ENCODE measurements around the gene ASB5. TPM values are rescaled to one million over a fixed set of nuclear protein-coding genes. Genes with fewer than 3 reads are reported as not detected.

The ASB5 gene
- total and polyA plus RNA-seq, 8 donors: 1.8 to 19.6 (median 2.3) TPM; not detected in 2

DNA sequence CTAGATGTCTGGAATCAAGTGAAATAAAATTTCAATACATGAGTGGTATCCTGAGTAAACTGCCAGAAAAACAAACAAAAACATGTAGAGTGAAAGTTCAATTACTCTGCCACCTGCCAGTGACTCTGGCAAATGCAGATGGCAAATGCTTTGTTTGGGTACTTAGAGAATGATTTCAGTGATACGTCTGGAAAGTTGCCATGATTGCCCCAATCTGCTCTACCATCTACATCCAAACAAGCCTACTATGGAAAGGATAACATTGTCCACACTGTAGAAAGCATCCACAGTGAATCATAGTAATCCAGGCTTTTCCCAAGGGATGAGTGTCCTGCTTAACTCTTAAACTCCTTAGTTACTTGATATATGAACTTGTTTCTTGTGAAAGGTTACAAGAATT, 77.0 kb downstream of the ASB5 start:
- no peaks in the 10 kb centered on the region for H3K27me3 ChIP-seq
- TF ChIP-seq POLR2A (IDR thresholded peaks at IDR 0.05) (no peak), POLR2AphosphoS5 (IDR thresholded peaks at IDR 0.05) (no peak), EP300 (IDR thresholded peaks at IDR 0.05) (no peak)
- TF ChIP-seq, protein P1, sequence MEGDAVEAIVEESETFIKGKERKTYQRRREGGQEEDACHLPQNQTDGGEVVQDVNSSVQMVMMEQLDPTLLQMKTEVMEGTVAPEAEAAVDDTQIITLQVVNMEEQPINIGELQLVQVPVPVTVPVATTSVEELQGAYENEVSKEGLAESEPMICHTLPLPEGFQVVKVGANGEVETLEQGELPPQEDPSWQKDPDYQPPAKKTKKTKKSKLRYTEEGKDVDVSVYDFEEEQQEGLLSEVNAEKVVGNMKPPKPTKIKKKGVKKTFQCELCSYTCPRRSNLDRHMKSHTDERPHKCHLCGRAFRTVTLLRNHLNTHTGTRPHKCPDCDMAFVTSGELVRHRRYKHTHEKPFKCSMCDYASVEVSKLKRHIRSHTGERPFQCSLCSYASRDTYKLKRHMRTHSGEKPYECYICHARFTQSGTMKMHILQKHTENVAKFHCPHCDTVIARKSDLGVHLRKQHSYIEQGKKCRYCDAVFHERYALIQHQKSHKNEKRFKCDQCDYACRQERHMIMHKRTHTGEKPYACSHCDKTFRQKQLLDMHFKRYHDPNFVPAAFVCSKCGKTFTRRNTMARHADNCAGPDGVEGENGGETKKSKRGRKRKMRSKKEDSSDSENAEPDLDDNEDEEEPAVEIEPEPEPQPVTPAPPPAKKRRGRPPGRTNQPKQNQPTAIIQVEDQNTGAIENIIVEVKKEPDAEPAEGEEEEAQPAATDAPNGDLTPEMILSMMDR (IDR thresholded peaks at IDR 0.05): no peak
- 8 to 18% (median 14%) methylated on average over 1 of the region's 1 CpG for WGBS, 5 donors
- H3K4me3 ChIP-seq: no peak overlapping the region
- H3K4me1 ChIP-seq: peaks cover 3 to 50% (median 23%) of the 10 kb centered on the region in 4 donors
- H3K9me3 ChIP-seq: no peaks in the 10 kb centered on the region
- intact Hi-C loops (cut with DNase I; ENCODE audit: low total_unique reads): no loop called here
- peak overlapping the region in 2 of 5 donors; percentile 2 to 44 for H3K27ac ChIP-seq
- H3K36me3 ChIP-seq: no peaks in the 10 kb centered on the region
- DNase-seq: peak in 1 of 2 donors; percentile 23

DNA sequence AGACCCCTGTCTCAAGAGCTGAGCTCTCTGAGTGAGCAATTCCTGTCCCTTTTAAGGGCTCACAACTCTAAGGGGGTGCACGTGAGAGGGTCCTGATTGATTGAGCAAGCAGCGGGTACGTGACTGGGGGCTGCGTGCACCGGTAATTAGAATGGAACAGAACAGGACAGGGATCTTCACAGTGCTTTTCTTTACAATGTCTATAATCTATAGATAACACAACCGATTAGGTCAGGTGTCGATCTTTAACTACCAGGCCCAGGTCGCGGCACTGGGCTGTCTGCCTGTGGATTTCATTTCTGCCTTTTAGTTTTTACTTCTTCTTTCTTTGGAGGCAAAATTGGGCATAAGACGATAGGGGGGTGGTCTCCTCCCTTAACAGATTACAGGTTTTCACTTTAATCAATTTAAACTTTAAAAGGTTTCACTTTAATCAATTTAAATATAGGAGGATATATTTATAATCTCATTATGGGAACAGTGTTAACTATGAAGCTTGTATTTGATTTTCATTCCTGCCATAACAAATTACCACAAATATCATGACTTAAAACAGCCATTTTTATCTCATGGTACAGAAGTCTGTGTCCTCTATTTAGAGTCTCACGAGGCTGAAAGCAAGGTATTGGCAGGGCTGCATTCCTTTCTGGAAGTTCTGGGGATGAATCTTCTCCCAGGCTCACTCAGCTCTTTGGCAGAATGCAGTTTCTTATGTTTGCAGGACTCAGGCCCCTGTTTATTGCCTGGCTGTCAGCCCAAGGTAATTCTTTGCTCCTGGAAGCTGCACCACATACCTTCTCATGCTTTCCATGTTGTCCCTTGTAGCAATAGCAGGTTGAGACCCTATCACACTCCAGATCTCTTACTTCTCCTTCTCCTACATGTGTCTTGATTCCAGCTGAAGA, 78.9 kb downstream of the ASB5 start:
- TF ChIP-seq, protein P1 (IDR thresholded peaks at IDR 0.05): no peak
- TF ChIP-seq POLR2A (IDR thresholded peaks at IDR 0.05) (no peak), EP300 (IDR thresholded peaks at IDR 0.05) (no peak), POLR2AphosphoS5 (IDR thresholded peaks at IDR 0.05) (no peak)
- H3K27me3 ChIP-seq: no peaks in the 10 kb centered on the region
- WGBS, 5 donors: 65 to 74% (median 70%) methylated on average over 11 of the region's 11 CpGs
- no peaks in the 10 kb centered on the region for H3K36me3 ChIP-seq
- no peaks in the 10 kb centered on the region for H3K9me3 ChIP-seq
- peaks cover 3 to 53% (median 17%) of the 10 kb centered on the region in 4 donors for H3K4me1 ChIP-seq
- no peak for DNase-seq
- peak overlapping the region in 1 of 5 donors; percentile 45 for H3K27ac ChIP-seq
- intact Hi-C loops (cut with DNase I; ENCODE audit: low total_unique reads): no loop called here
- no peak overlapping the region for H3K4me3 ChIP-seq

DNA sequence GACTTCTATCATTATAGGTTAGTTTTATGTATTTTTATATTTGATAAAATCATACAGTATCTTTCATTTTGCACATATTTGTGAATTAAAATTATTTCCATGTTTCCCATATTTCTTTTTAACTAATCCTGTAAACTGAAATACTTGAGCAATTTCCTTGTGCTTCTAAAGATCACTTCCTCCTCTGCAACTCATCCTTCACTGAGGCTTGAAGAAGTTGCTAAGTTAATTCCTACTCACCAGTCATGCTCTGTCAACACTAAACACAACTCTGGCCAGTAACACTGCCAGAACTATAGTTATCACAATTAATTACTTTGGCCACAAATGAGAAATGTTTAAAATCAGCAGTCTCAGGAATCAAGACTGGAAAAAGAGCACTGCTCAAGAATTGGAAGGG, 80.4 kb downstream of the ASB5 start:
- TF ChIP-seq, protein P1 (IDR thresholded peaks at IDR 0.05): no peak
- Histone ChIP-seq H3K4me3 (no peak overlapping the region), H3K27ac (no peak overlapping the region), H3K27me3 (no peaks in the 10 kb centered on the region), H3K4me1 (peaks cover 0 to 38% (median 8%) of the 10 kb centered on the region in 4 donors), H3K36me3 (no peaks in the 10 kb centered on the region), H3K9me3 (no peaks in the 10 kb centered on the region)
- no peak for DNase-seq
- intact Hi-C loops (cut with DNase I; ENCODE audit: low total_unique reads): no loop called here

DNA sequence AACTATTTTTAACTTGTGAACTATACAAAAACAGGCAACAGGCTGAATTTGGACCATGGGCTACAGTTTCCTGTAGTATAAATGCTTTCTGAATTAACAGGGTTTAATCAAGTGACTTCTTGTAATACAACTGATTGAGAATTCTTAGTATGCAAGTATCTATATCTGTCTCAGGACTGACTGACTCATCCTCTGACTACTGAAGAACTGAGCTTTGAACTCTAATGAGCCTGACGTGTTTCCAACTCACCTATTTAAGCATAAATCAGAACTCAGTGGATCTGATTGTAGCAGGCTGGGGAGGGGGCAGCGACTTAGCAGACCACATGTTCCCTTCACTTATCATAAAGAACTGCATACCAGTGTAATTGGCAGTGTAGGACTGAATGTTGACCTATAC, 81.4 kb downstream of the ASB5 start:
- Histone ChIP-seq H3K36me3 (no peaks in the 10 kb centered on the region), H3K4me3 (no peak overlapping the region), H3K27ac (peak overlapping the region in 1 of 5 donors; percentile 47), H3K27me3 (no peaks in the 10 kb centered on the region), H3K9me3 (no peaks in the 10 kb centered on the region), H3K4me1 (peaks cover 0 to 28% (median 4%) of the 10 kb centered on the region in 4 donors)
- WGBS, 5 donors: 76 to 82% (median 78%) methylated on average over 2 of the region's 2 CpGs
- TF ChIP-seq, protein P1 (IDR thresholded peaks at IDR 0.05): no peak
- no peak for TF ChIP-seq POLR2A (IDR thresholded peaks at IDR 0.05)
- TF ChIP-seq EP300 (IDR thresholded peaks at IDR 0.05): no peak
- no peak for TF ChIP-seq POLR2AphosphoS5 (IDR thresholded peaks at IDR 0.05)
- DNase-seq: no peak
- intact Hi-C loops (cut with DNase I; ENCODE audit: low total_unique reads): no loop called here

Data from stomach (tissue), 9 donors.